Ishikawa (cell line): Measurements from ENCODE around the gene CASP6.

Experiments used
- EP300 ChIP-seq: IDR thresholded peaks from 2 replicates; pipeline ENCODE4 v1.6.1; 2012; ENCODE audit warnings: borderline replicate concordance
- RAD21 ChIP-seq: IDR thresholded peaks from 2 replicates; pipeline ENCODE4 v1.6.1; 2012; ENCODE audit warnings: low read depth
- TF ChIP-seq, protein P1 (sequence below): IDR thresholded peaks from 2 replicates; pipeline ENCODE4 v1.6.1; 2012
- TF ChIP-seq, protein P2 (sequence below): IDR thresholded peaks from 2 replicates; pipeline ENCODE4 v1.6.1; 2012

DNA sequence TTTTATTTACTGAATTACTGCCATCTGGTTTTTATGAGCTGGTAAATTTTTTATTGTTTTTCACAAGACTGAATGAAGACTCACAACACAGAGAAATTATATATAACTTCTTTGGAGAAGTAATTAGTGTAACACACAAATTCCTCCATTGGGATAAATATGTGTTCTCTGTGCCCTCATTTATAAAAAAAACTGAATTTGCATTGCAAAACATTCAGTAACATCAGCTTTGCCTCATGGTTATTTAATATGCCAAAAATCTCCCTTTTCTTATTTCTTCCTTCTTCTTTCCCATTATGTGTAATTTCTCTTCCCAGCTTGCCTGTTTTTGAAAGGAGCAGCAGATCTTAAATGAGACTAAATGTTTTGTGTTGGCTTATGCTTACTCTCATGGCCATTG is 18.5 kb downstream of the CASP6 start:
- TF ChIP-seq, protein P1, sequence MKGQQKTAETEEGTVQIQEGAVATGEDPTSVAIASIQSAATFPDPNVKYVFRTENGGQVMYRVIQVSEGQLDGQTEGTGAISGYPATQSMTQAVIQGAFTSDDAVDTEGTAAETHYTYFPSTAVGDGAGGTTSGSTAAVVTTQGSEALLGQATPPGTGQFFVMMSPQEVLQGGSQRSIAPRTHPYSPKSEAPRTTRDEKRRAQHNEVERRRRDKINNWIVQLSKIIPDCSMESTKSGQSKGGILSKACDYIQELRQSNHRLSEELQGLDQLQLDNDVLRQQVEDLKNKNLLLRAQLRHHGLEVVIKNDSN = no peak
- TF ChIP-seq, protein P2, sequence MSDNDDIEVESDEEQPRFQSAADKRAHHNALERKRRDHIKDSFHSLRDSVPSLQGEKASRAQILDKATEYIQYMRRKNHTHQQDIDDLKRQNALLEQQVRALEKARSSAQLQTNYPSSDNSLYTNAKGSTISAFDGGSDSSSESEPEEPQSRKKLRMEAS = no peak
- no peak for TF ChIP-seq RAD21
- no peak for TF ChIP-seq EP300
